ENCODE results near the gene POR.
"Not testable (repeated sequence)": the region's sequence is repeated elsewhere in the genome, so short reads cannot be mapped to it uniquely, and the experiment has no call there.

The POR gene

DNA sequence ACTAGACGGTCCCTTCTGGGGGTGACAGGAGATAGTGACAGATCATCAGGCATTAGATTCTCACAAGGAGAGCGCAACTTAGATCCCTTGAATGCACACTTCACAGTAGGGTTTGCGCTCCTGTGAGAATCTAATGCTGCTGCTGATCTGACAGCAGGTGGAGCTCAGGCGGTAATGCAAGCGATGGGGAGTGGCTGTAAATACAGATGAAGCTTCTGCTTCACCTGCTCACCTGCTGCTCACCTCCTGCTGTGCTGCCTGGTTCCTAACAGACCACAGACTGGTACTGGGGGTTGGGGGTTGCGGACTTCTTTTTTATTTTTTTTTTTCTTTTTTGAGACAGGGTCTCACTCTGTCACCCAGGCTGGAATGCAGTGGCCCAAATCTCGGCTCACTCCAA, 114.7 kb downstream of the POR start:
- DNase-seq (ENCODE audit: low spot score): not testable (repeated sequence)

GRCh38 chr7:76031964-76032363, 117.0 kb downstream of the POR start:
- DNase-seq (ENCODE audit: low spot score): no peak
